IMR-90 (cell line): Measurements from ENCODE around the gene RSRC1. TPM values are rescaled to one million over a fixed set of nuclear protein-coding genes. Genes with fewer than 3 reads are reported as not detected.

Experiments
- ATAC-seq: fragments of 200-7000 bp; cut with Tn5 transposase; 2 replicates; pipeline ENCODE4 v1.9.1; 2020; ENCODE audit warnings: low read depth, mild to moderate bottlenecking, moderate library complexity
- BruUV-seq: library from RNA; stranded (reverse); fragments of 400-500 nt; replicated peaks from 2 replicates; lab custom pipeline; 2021; lab: Mats Ljungman, UMichigan
- CTCF ChIA-PET: fragments of 300-600 bp; formaldehyde crosslinking; extraction: SDS; loops from one replicate; lab custom pipeline; 2021; ENCODE audit warnings: antibody characterized with exemption; lab: Yijun Ruan, JAX
- POLR2A ChIA-PET: fragments of 300-600 bp; sonication (Branson Sonifier 250); formaldehyde crosslinking; loops from one replicate; lab custom pipeline; 2022; ENCODE audit warnings: antibody characterized with exemption; ENCODE audit not compliant: unreplicated experiment; lab: Charles Lee
- DNase-seq: peaks from one replicate; pipeline ENCODE4 v3.0.0; 2013
- H2AFZ ChIP-seq: replicated peaks from 2 replicates; pipeline ENCODE3; 2013; ENCODE audit warnings: low read length, mild to moderate bottlenecking; ENCODE audit not compliant: poor library complexity
- H2AK5ac ChIP-seq: 2 replicates; pipeline ENCODE4 v1.6.1; 2013; ENCODE audit warnings: low read depth, low read length, inconsistent platforms
- H2AK9ac ChIP-seq: replicated peaks from 2 replicates; pipeline ENCODE3; 2013; ENCODE audit warnings: mild to moderate bottlenecking, low read depth, low read length, moderate library complexity; ENCODE audit not compliant: poor library complexity
- H2BK120ac ChIP-seq: 2 replicates; pipeline ENCODE4 v1.6.1; 2013; ENCODE audit warnings: low read depth, low read length, inconsistent platforms
- H2BK15ac ChIP-seq: 3 replicates; pipeline ENCODE4 v1.6.1; 2013; ENCODE audit warnings: low read depth, low read length, inconsistent platforms
- H2BK20ac ChIP-seq: 2 replicates; pipeline ENCODE4 v1.6.1; 2013; ENCODE audit warnings: low read depth, mild to moderate bottlenecking, inconsistent platforms, low read length, moderate library complexity
- H2BK5ac ChIP-seq: 2 replicates; pipeline ENCODE4 v1.6.1; 2013; ENCODE audit warnings: mild to moderate bottlenecking, low read depth, low read length, inconsistent platforms; ENCODE audit not compliant: poor library complexity, severe bottlenecking
- H3K14ac ChIP-seq: replicated peaks from 2 replicates; pipeline ENCODE4 v1.6.1; 2013; ENCODE audit warnings: low read depth, low read length, inconsistent platforms
- H3K18ac ChIP-seq: 2 replicates; pipeline ENCODE4 v1.6.1; 2013; ENCODE audit warnings: low read depth, low read length, control low read depth
- H3K23ac ChIP-seq: 2 replicates; pipeline ENCODE4 v1.6.1; 2013; ENCODE audit warnings: low read depth, low read length, inconsistent platforms
- H3K27ac ChIP-seq: 2 replicates; pipeline ENCODE4 v1.5.1; 2013; ENCODE audit warnings: mild to moderate bottlenecking, control low read depth, low read length; ENCODE audit not compliant: insufficient read depth
- H3K27me3 ChIP-seq: 2 replicates; pipeline ENCODE4 v1.6.1; 2013; ENCODE audit warnings: low read length; ENCODE audit not compliant: control insufficient read depth, insufficient read depth
- H3K36me3 ChIP-seq: 2 replicates; pipeline ENCODE4 v1.6.1; 2013; ENCODE audit warnings: low read length, mixed read lengths; ENCODE audit not compliant: control insufficient read depth, insufficient read depth
- H3K4ac ChIP-seq: 2 replicates; pipeline ENCODE4 v1.6.1; 2013; ENCODE audit warnings: low read depth, low read length, inconsistent platforms
- H3K4me1 ChIP-seq: 2 replicates; pipeline ENCODE4 v1.6.1; 2013; ENCODE audit warnings: low read length, mixed read lengths; ENCODE audit not compliant: control insufficient read depth, insufficient read depth
- H3K4me2 ChIP-seq: 2 replicates; pipeline ENCODE4 v1.6.1; 2013; ENCODE audit warnings: low read depth, mild to moderate bottlenecking, control low read depth, low read length, moderate library complexity
- H3K4me3 ChIP-seq: 2 replicates; pipeline ENCODE4 v1.5.1; 2013; ENCODE audit warnings: low read depth, mild to moderate bottlenecking, control low read depth, low read length, moderate library complexity; ENCODE audit not compliant: insufficient read depth
- H3K56ac ChIP-seq: 2 replicates; pipeline ENCODE4 v1.6.1; 2013; ENCODE audit warnings: low read length, inconsistent platforms; ENCODE audit not compliant: insufficient read depth; ENCODE audit errors: extremely low read depth
- H3K79me1 ChIP-seq, 2 experiments: 2 replicates each; pipeline ENCODE4 v1.6.1; 2013; ENCODE audit warnings: low read length in 2 of 2, inconsistent platforms in 1 of 2, low read depth in 1 of 2
- H3K9ac ChIP-seq: 2 replicates; pipeline ENCODE4 v1.6.1; 2013; ENCODE audit warnings: low read depth, low read length, control low read depth
- H3K9me1 ChIP-seq: 2 replicates; pipeline ENCODE4 v1.6.1; 2013; ENCODE audit warnings: low read length, inconsistent platforms; ENCODE audit not compliant: insufficient read depth
- H3K9me3 ChIP-seq: 2 replicates; pipeline ENCODE4 v1.6.1; 2013; ENCODE audit warnings: low read length; ENCODE audit not compliant: control insufficient read depth, insufficient read depth
- H4K20me1 ChIP-seq: 2 replicates; pipeline ENCODE4 v1.6.1; 2013; ENCODE audit warnings: low read length, inconsistent platforms; ENCODE audit not compliant: insufficient read depth
- H4K5ac ChIP-seq: 2 replicates; pipeline ENCODE4 v1.6.1; 2013; ENCODE audit warnings: mild to moderate bottlenecking, low read depth, low read length, control low read depth
- H4K8ac ChIP-seq, 2 experiments: 2 replicates each; pipeline ENCODE4 v1.6.1; 2013; ENCODE audit warnings: low read depth in 2 of 2, low read length in 2 of 2, control low read depth in 1 of 2, inconsistent platforms in 1 of 2
- H4K91ac ChIP-seq: 2 replicates; pipeline ENCODE4 v1.6.1; 2013; ENCODE audit warnings: low read depth, low read length, inconsistent platforms; ENCODE audit not compliant: insufficient read depth
- BHLHE40 ChIP-seq: fragments of 150-350 bp; IDR thresholded peaks from 2 replicates; pipeline ENCODE4 v1.6.1; 2016; ENCODE audit warnings: mild to moderate bottlenecking, low read depth, low read length
- CEBPB ChIP-seq: IDR thresholded peaks from 2 replicates; pipeline ENCODE4 v1.6.1; 2012; ENCODE audit warnings: low read depth, low read length, improper control_type of control experiment
- CHD1 ChIP-seq: IDR thresholded peaks from 2 replicates; pipeline ENCODE4 v1.6.1; 2012; ENCODE audit warnings: low read depth, low read length, improper control_type of control experiment
- CTCF ChIP-seq: conservative IDR thresholded peaks from 2 replicates; pipeline ENCODE4 v1.5.1; 2012; ENCODE audit warnings: mild to moderate bottlenecking, low read depth, low read length, improper control_type of control experiment
- ELK1 ChIP-seq: fragments of 150-350 bp; IDR thresholded peaks from 2 replicates; pipeline ENCODE4 v1.6.1; 2016; ENCODE audit warnings: low read depth, mild to moderate bottlenecking, low read length, moderate library complexity, borderline replicate concordance
- FOS ChIP-seq: fragments of 150-350 bp; IDR thresholded peaks from 2 replicates; pipeline ENCODE4 v1.6.1; 2016; ENCODE audit warnings: low read depth, low read length
- MAFK ChIP-seq: IDR thresholded peaks from 2 replicates; pipeline ENCODE4 v1.6.1; 2012; ENCODE audit warnings: low read depth, low read length, improper control_type of control experiment
- MAZ ChIP-seq: IDR thresholded peaks from 2 replicates; pipeline ENCODE4 v1.6.1; 2012; ENCODE audit warnings: low read depth, mild to moderate bottlenecking, low read length, improper control_type of control experiment, moderate library complexity, borderline replicate concordance
- MXI1 ChIP-seq: IDR thresholded peaks from 2 replicates; pipeline ENCODE4 v1.6.1; 2012; ENCODE audit warnings: low read depth, mild to moderate bottlenecking, low read length, moderate library complexity, borderline replicate concordance
- NFE2L2 ChIP-seq: fragments of 150-350 bp; IDR thresholded peaks from 2 replicates; pipeline ENCODE4 v1.6.1; 2016; ENCODE audit warnings: low read depth, mild to moderate bottlenecking, low read length
- POLR2A ChIP-seq: IDR thresholded peaks from 2 replicates; pipeline ENCODE4 v1.6.1; 2012; ENCODE audit warnings: mild to moderate bottlenecking, low read depth, low read length
- RAD21 ChIP-seq: IDR thresholded peaks from 2 replicates; pipeline ENCODE4 v1.6.1; 2012; ENCODE audit warnings: low read length, improper control_type of control experiment
- RCOR1 ChIP-seq: IDR thresholded peaks from 2 replicates; pipeline ENCODE4 v1.6.1; 2012; ENCODE audit warnings: mild to moderate bottlenecking, low read length, improper control_type of control experiment; ENCODE audit not compliant: insufficient replicate concordance
- RFX5 ChIP-seq: IDR thresholded peaks from 2 replicates; pipeline ENCODE4 v1.8.0; 2012; ENCODE audit warnings: low read depth, mild to moderate bottlenecking, low read length, moderate library complexity
- SMC3 ChIP-seq: fragments of 150-350 bp; IDR thresholded peaks from 2 replicates; pipeline ENCODE4 v1.6.1; 2016; ENCODE audit warnings: low read depth, mild to moderate bottlenecking, antibody characterized with exemption, low read length, moderate library complexity
- USF2 ChIP-seq: fragments of 150-350 bp; IDR thresholded peaks from 2 replicates; pipeline ENCODE4 v1.6.1; 2017; ENCODE audit warnings: mild to moderate bottlenecking, antibody characterized with exemption, low read length, low read depth
- WGBS, 2 experiments: methylation state at CpG; one replicate each; pipeline versions ENCODE4 v1.1.5 to v1.1.7; 2013; ENCODE audit warnings: missing lambda C conversion rate in 2 of 2; ENCODE audit not compliant: insufficient read length in 1 of 2; ENCODE audit errors: extremely low coverage in 2 of 2; 5-methylcytosine and 5-hydroxymethylcytosine counted together
- dilution Hi-C: fragments of 300-500 bp; cut with HindIII; formaldehyde crosslinking; loops from one replicate; pipeline ENCODE4 v1.14.3; 2018; ENCODE audit warnings: low sequenced_read_pairs; ENCODE audit not compliant: unreplicated experiment
- in situ Hi-C: fragments of 300-500 bp; cut with MboI; formaldehyde crosslinking; loops from 3 replicates; pipeline ENCODE4 v1.14.3; 2019; ENCODE audit warnings: low sequenced_read_pairs, inconsistent platforms, mixed read lengths
- intact Hi-C: fragments of 100-400 bp; cut with micrococcal nuclease; formaldehyde crosslinking; loops from 2 replicates; pipeline ENCODE4 v1.10.0; 2022
- polyA plus RNA-seq, 3 experiments: library from polyadenylated mRNA; depleted of rRNA; stranded (reverse); fragments of >200 nt; gene quantifications; 2 replicates each; pipeline ENCODE4 v1.2.3, GENCODE V29; 2012; ENCODE audit warnings: low replicate concordance in 1 of 3
- total RNA-seq: library from RNA; depleted of rRNA; stranded (reverse); fragments of >200 nt; gene quantifications from 2 replicates; pipeline ENCODE4 v1.2.3, GENCODE V29; 2012

The RSRC1 gene
- total and polyA plus RNA-seq, 2 of the 4 experiments (the other 2 are of a cell fraction): 3.8 to 41.8 TPM

GRCh38 chr3:158217992-158218391, 108.1 kb downstream of the RSRC1 start:
- CTCF ChIA-PET: no interaction called here
- dilution Hi-C loops (no loop called here), intact Hi-C loops (no loop called here), in situ Hi-C loops (no loop called here)
- H3K18ac ChIP-seq: no peak overlapping the region
- H4K20me1 ChIP-seq: no peaks in the 10 kb centered on the region
- no peak overlapping the region for H2AK9ac ChIP-seq
- H3K4ac ChIP-seq: no peak overlapping the region
- 100% methylated on average over 1 of the region's 3 CpGs; no CpG with 5 or more reads in 1 of the 2 experiments for WGBS, 2 experiments
- H3K56ac ChIP-seq: no peak overlapping the region
- no peak overlapping the region for H2AFZ ChIP-seq
- H3K23ac ChIP-seq: no peak overlapping the region
- no peaks in the 10 kb centered on the region for H3K9me3 ChIP-seq
- no peaks in the 10 kb centered on the region for H3K27me3 ChIP-seq
- H3K79me1 ChIP-seq: no peaks in the 10 kb centered on the region
- no peaks in the 10 kb centered on the region for H3K36me3 ChIP-seq
- H2BK15ac ChIP-seq: no peak overlapping the region
- H3K4me1 ChIP-seq: no peaks in the 10 kb centered on the region
- no peak overlapping the region for H2BK120ac ChIP-seq
- no peak overlapping the region for H2BK5ac ChIP-seq
- no peaks in the 10 kb centered on the region for H3K9me1 ChIP-seq
- POLR2A ChIA-PET: no interaction called here
- no peak overlapping the region for H3K4me3 ChIP-seq
- no peak overlapping the region for H3K14ac ChIP-seq
- ATAC-seq (no peak), DNase-seq (no peak)
- H2BK20ac ChIP-seq: no peak overlapping the region
- no peak overlapping the region for H4K91ac ChIP-seq
- no peak overlapping the region for H3K4me2 ChIP-seq
- no peak overlapping the region for H3K9ac ChIP-seq
- no peak overlapping the region for H2AK5ac ChIP-seq
- H3K27ac ChIP-seq: no peak overlapping the region
- no TSS peak for BruUV-seq
- H4K5ac ChIP-seq: no peak overlapping the region
- no peak for TF ChIP-seq USF2
- TF ChIP-seq POLR2A: no peak
- TF ChIP-seq FOS: no peak
- no peak for TF ChIP-seq RCOR1
- TF ChIP-seq BHLHE40: no peak
- no peak for TF ChIP-seq SMC3
- no peak for TF ChIP-seq ELK1
- TF ChIP-seq CTCF: no peak
- no peak for TF ChIP-seq CEBPB
- no peak for TF ChIP-seq MXI1
- TF ChIP-seq RFX5: no peak
- no peak for TF ChIP-seq MAZ
- TF ChIP-seq NFE2L2: no peak
- no peak for TF ChIP-seq MAFK
- TF ChIP-seq CHD1: no peak
- no peak for TF ChIP-seq RAD21
- H4K8ac ChIP-seq: no peak overlapping the region
